Epithelial cell of prostate (primary cell): Measurements from ENCODE around the gene PEX19.

Experiments used
- DNase-seq: peaks from one replicate; pipeline ENCODE4 v3.0.0-alpha.2; 2011; ENCODE audit warnings: low read depth, low spot score
- H3K27ac ChIP-seq: fragments of 450-650 bp; 2 replicates; pipeline ENCODE4 v1.5.1; 2017; ENCODE audit warnings: mild to moderate bottlenecking

The PEX19 gene

GRCh38 chr1:160282807-160283206 is 2.1 kb downstream of the PEX19 start:
- no peak overlapping the region for H3K27ac ChIP-seq
- no peak for DNase-seq

GRCh38 chr1:160277987-160278386 is 6.9 kb downstream of the PEX19 start:
- DNase-seq: no peak
- no peak overlapping the region for H3K27ac ChIP-seq

- no peak overlapping the region for H3K27ac ChIP-seq
- no peak for DNase-seq
Measured at GRCh38 chr1:160277330-160277729, 7.6 kb downstream of the PEX19 start.

GRCh38 chr1:160271025-160271424 is 13.9 kb downstream of the PEX19 start:
- H3K27ac ChIP-seq: no peak overlapping the region
- DNase-seq: no peak

GRCh38 chr1:160267284-160267991 is 17.5 kb downstream of the PEX19 start:
- no peak overlapping the region for H3K27ac ChIP-seq
- no peak for DNase-seq

- DNase-seq: no peak
- H3K27ac ChIP-seq: no peak overlapping the region
Measured at GRCh38 chr1:160264795-160265307, 20.1 kb downstream of the PEX19 start.

- peak within 1 kb of the TSS; percentile 90 for H3K27ac ChIP-seq
- DNase-seq: peak; percentile 68
Measured at GRCh38 chr1:160261893-160262794, 22.8 kb downstream of the PEX19 start, which contains the start of gene DCAF8. TSS of gene DCAF8 (minus strand) at chr1:160262549. CDS start at chr1:160244008, 18,541 bp downstream.

GRCh38 chr1:160261556-160261892 is 23.4 kb downstream of the PEX19 start:
- no peak for DNase-seq
- H3K27ac ChIP-seq: peak overlapping the region; percentile 90

GRCh38 chr1:160260406-160261382 is 24.2 kb downstream of the PEX19 start:
- no peak for DNase-seq
- peak overlapping the region; percentile 90 for H3K27ac ChIP-seq

GRCh38 chr1:160258177-160258798 is 26.6 kb downstream of the PEX19 start:
- DNase-seq: no peak
- H3K27ac ChIP-seq: no peak overlapping the region

GRCh38 chr1:160257411-160258015 is 27.4 kb downstream of the PEX19 start:
- no peak overlapping the region for H3K27ac ChIP-seq
- no peak for DNase-seq

GRCh38 chr1:160256396-160257046 is 28.4 kb downstream of the PEX19 start:
- no peak overlapping the region for H3K27ac ChIP-seq
- peak; percentile 52 for DNase-seq

GRCh38 chr1:160255781-160256300 is 29.1 kb downstream of the PEX19 start:
- no peak overlapping the region for H3K27ac ChIP-seq

GRCh38 chr1:160251687-160252526 is 33.0 kb downstream of the PEX19 start:
- DNase-seq: no peak
- no peak overlapping the region for H3K27ac ChIP-seq

More at GRCh38 chr1:160255781-160256300, 29.1 kb downstream of the PEX19 start:
- DNase-seq: no peak

- no peak for DNase-seq
- no peak overlapping the region for H3K27ac ChIP-seq
Measured at GRCh38 chr1:160251011-160251410, 33.9 kb downstream of the PEX19 start.

- H3K27ac ChIP-seq: no peak overlapping the region
- no peak for DNase-seq
Measured at GRCh38 chr1:160247053-160247452, 37.9 kb downstream of the PEX19 start.

GRCh38 chr1:160245434-160245833 is 39.5 kb downstream of the PEX19 start:
- peak overlapping the region; percentile 4 for H3K27ac ChIP-seq
- no peak for DNase-seq

GRCh38 chr1:160244209-160244608 is 40.7 kb downstream of the PEX19 start:
- no peak overlapping the region for H3K27ac ChIP-seq
- no peak for DNase-seq
